GM19463 (cell line): ENCODE measurements around the gene CCNB1IP1.
"Not testable (repeated sequence)": the region's sequence is repeated elsewhere in the genome, so short reads cannot be mapped to it uniquely, and the experiment has no call there.

Source experiments
- ATAC-seq: cut with Tn5 transposase; IDR thresholded peaks from one replicate; pipeline ENCODE4 v1.9.1; 2021; ENCODE audit warnings: mild to moderate bottlenecking, moderate library complexity; ENCODE audit not compliant: unreplicated experiment

The CCNB1IP1 gene

GRCh38 chr14:20334017-20334416, 938 bp upstream of the CCNB1IP1 start:
- ATAC-seq, result no peak

- no peak for ATAC-seq
These were observed 389 bp upstream of the CCNB1IP1 start for GRCh38 chr14:20333494-20333841.

- no peak for ATAC-seq
These were observed 670 bp downstream of the CCNB1IP1 start for GRCh38 chr14:20332431-20332787.

GRCh38 chr14:20331053-20331613, 1.9 kb downstream of the CCNB1IP1 start:
- ATAC-seq, result no peak

GRCh38 chr14:20329355-20329754, 3.7 kb downstream of the CCNB1IP1 start:
- ATAC-seq, result no peak

GRCh38 chr14:20328705-20329104, 4.4 kb downstream of the CCNB1IP1 start:
- ATAC-seq, result no peak

- peak; percentile 57 for ATAC-seq
These were observed 5.8 kb downstream of the CCNB1IP1 start for GRCh38 chr14:20327005-20327869.

GRCh38 chr14:20317720-20318119, 15.4 kb downstream of the CCNB1IP1 start:
- ATAC-seq, result no peak

- ATAC-seq, result no peak
These were observed 19.1 kb downstream of the CCNB1IP1 start for GRCh38 chr14:20314026-20314425.

GRCh38 chr14:20306079-20306423, 27.0 kb downstream of the CCNB1IP1 start:
- ATAC-seq, result no peak

GRCh38 chr14:20305265-20306078, 27.6 kb downstream of the CCNB1IP1 start, which contains the start of gene TTC5:
Gene TTC5, minus strand, starts transcription at chr14:20305951. Its CDS starts 14 bp downstream, at chr14:20305937.
- peak; percentile 96 for ATAC-seq

GRCh38 chr14:20302042-20302755, 30.9 kb downstream of the CCNB1IP1 start:
- ATAC-seq, result no peak

GRCh38 chr14:20295067-20295466, 38.0 kb downstream of the CCNB1IP1 start:
- ATAC-seq, result peak; percentile 96

- ATAC-seq, result no peak
These were observed 38.4 kb downstream of the CCNB1IP1 start for GRCh38 chr14:20294636-20295035.

- not testable (repeated sequence) for ATAC-seq
These were observed 51.1 kb downstream of the CCNB1IP1 start for GRCh38 chr14:20281998-20282397.

GRCh38 chr14:20280265-20280664, 52.8 kb downstream of the CCNB1IP1 start:
- not testable (repeated sequence) for ATAC-seq

- no peak for ATAC-seq
These were observed 54.7 kb downstream of the CCNB1IP1 start for GRCh38 chr14:20278414-20278813.

- no peak for ATAC-seq
These were observed 55.7 kb downstream of the CCNB1IP1 start for GRCh38 chr14:20277409-20277808.

- ATAC-seq, result no peak
These were observed 59.0 kb downstream of the CCNB1IP1 start for GRCh38 chr14:20274062-20274461.

GRCh38 chr14:20264361-20264760, 68.7 kb downstream of the CCNB1IP1 start:
- ATAC-seq, result not testable (repeated sequence)

- ATAC-seq, result no peak
These were observed 70.4 kb downstream of the CCNB1IP1 start for GRCh38 chr14:20262642-20263128.
